HG03045 (cell line): Measurements from ENCODE around the gene GADD45B.
"Not testable (repeated sequence)": the region's sequence is repeated elsewhere in the genome, so short reads cannot be mapped to it uniquely, and the experiment has no call there.

ENCODE experiments used
- ATAC-seq: cut with Tn5 transposase; IDR thresholded peaks from one replicate; pipeline ENCODE4 v1.9.1; 2021; ENCODE audit warnings: mild to moderate bottlenecking, moderate library complexity; ENCODE audit not compliant: unreplicated experiment

Gene GADD45B

GRCh38 chr19:2487090-2487489 lies 11.2 kb downstream of the GADD45B start:
- ATAC-seq: no peak

- no peak for ATAC-seq
Observed at GRCh38 chr19:2487842-2488241, 11.9 kb downstream of the GADD45B start.

- ATAC-seq: no peak
Observed at GRCh38 chr19:2488405-2488941, 12.5 kb downstream of the GADD45B start.

- no peak for ATAC-seq
Observed at GRCh38 chr19:2488942-2489731, 13.2 kb downstream of the GADD45B start.

GRCh38 chr19:2490659-2491058 lies 14.7 kb downstream of the GADD45B start:
- no peak for ATAC-seq

- no peak for ATAC-seq
Observed at GRCh38 chr19:2491130-2491801, 15.3 kb downstream of the GADD45B start.

GRCh38 chr19:2492870-2493269 lies 16.9 kb downstream of the GADD45B start:
- no peak for ATAC-seq

- ATAC-seq: not testable (repeated sequence)
Observed at GRCh38 chr19:2493448-2493847, 17.5 kb downstream of the GADD45B start.

GRCh38 chr19:2494084-2494446 lies 18.1 kb downstream of the GADD45B start:
- no peak for ATAC-seq

- no peak for ATAC-seq
Observed at GRCh38 chr19:2494447-2495129, 18.7 kb downstream of the GADD45B start.

- no peak for ATAC-seq
Observed at GRCh38 chr19:2495130-2495641, 19.3 kb downstream of the GADD45B start.

- no peak for ATAC-seq
Observed at GRCh38 chr19:2495651-2496316, 19.9 kb downstream of the GADD45B start.

GRCh38 chr19:2497186-2497585 lies 21.3 kb downstream of the GADD45B start:
- no peak for ATAC-seq

- no peak for ATAC-seq
Observed at GRCh38 chr19:2500156-2500555, 24.2 kb downstream of the GADD45B start.

- no peak for ATAC-seq
Observed at GRCh38 chr19:2500841-2501261, 24.9 kb downstream of the GADD45B start.

- no peak for ATAC-seq
Observed at GRCh38 chr19:2503521-2504109, 27.7 kb downstream of the GADD45B start.

- ATAC-seq: not testable (repeated sequence)
Observed at GRCh38 chr19:2506656-2507055, 30.7 kb downstream of the GADD45B start.

- no peak for ATAC-seq
Observed at GRCh38 chr19:2507109-2507508, 31.2 kb downstream of the GADD45B start.

GRCh38 chr19:2509096-2509495 lies 33.2 kb downstream of the GADD45B start:
- no peak for ATAC-seq

- no peak for ATAC-seq
Observed at GRCh38 chr19:2511570-2511969, 35.6 kb downstream of the GADD45B start.
